ENCODE results near the gene KIF2C. TPM values are rescaled to one million over a fixed set of nuclear protein-coding genes. Genes with fewer than 3 reads are reported as not detected.

KIF2C gene
- total RNA-seq, 1 experiment from 2014 or later: 92.6 TPM

GRCh38 chr1:44720281-44720680 is 19.4 kb upstream of the KIF2C start:
- intact Hi-C loops (cut with micrococcal nuclease): no loop called here
- Histone ChIP-seq H3K79me2 (ENCODE audit: insufficient read depth, low read length) (no peaks in the 10 kb centered on the region), H3K4me1 (ENCODE audit: control insufficient read depth in 1 of 2, insufficient read depth in 2 of 2, low read length in 2 of 2) (peaks cover 6 to 26% of the 10 kb centered on the region in 2 experiments), H3K9ac (ENCODE audit: low read length) (no peak overlapping the region), H3K27me3 (ENCODE audit: insufficient read depth, low read length) (no peaks in the 10 kb centered on the region), H3K9me2 (ENCODE audit: insufficient read depth) (no peaks in the 10 kb centered on the region), H3K4me2 (ENCODE audit: low read length) (no peak overlapping the region), H3K27ac (ENCODE audit: low read depth, low read length) (peak overlapping the region; percentile 33; the same call in 1 of the 2 replicates), H4K20me1 (ENCODE audit: insufficient read depth) (no peaks in the 10 kb centered on the region), H3K36me3 (ENCODE audit: control insufficient read depth in 1 of 2, insufficient read depth in 2 of 2, low read length in 2 of 2) (no peaks in the 10 kb centered on the region), H2AFZ (ENCODE audit: low read depth, low read length, poor library complexity, severe bottlenecking) (no peak overlapping the region), H3K9me3 (ENCODE audit: control insufficient read depth in 1 of 2, insufficient read depth in 1 of 2, low read depth in 1 of 2, low read length in 2 of 2) (no peaks in the 10 kb centered on the region), H3K4me3 (replicated peaks in 1 of 2; ENCODE audit: low read depth in 1 of 2, low read length in 2 of 2) (no peak overlapping the region)
- TF ChIP-seq ZNF274 (IDR thresholded peaks at IDR 0.05; ENCODE audit: low read depth, low read length): no peak
- TF ChIP-seq CEBPB (IDR thresholded peaks at IDR 0.05; ENCODE audit: low read depth): no peak
- no peak for TF ChIP-seq ZFX (IDR thresholded peaks at IDR 0.05)
- TF ChIP-seq ATF3 (IDR thresholded peaks at IDR 0.05): no peak
- no peak for TF ChIP-seq SP1 (IDR thresholded peaks at IDR 0.05; ENCODE audit: low read depth)
- TF ChIP-seq ZBTB33 (IDR thresholded peaks at IDR 0.05; ENCODE audit: extremely low read depth, insufficient replicate concordance, low read length): no peak
- TF ChIP-seq EZH2 (IDR thresholded peaks at IDR 0.05): no peak
- TF ChIP-seq JUND (IDR thresholded peaks at IDR 0.05): no peak
- TF ChIP-seq POLR2A (IDR thresholded peaks at IDR 0.05; ENCODE audit: borderline replicate concordance, extremely low read depth, insufficient read depth, insufficient read length): no peak
- no peak for TF ChIP-seq SIN3A (IDR thresholded peaks at IDR 0.05; ENCODE audit: low read depth)
- no peak for TF ChIP-seq POLR2AphosphoS5 (IDR thresholded peaks at IDR 0.05; ENCODE audit: low read depth, low read length)
- TF ChIP-seq CBX3 (IDR thresholded peaks at IDR 0.05; ENCODE audit: low read depth): no peak
- TF ChIP-seq SRF (IDR thresholded peaks at IDR 0.05; ENCODE audit: low read depth): no peak
- no peak for TF ChIP-seq EGR1 (IDR thresholded peaks at IDR 0.05; ENCODE audit: low read depth)
- TF ChIP-seq TCF7L2 (IDR thresholded peaks at IDR 0.05; ENCODE audit: borderline replicate concordance, extremely low read depth, insufficient read depth, insufficient read length): no peak
- no peak for TF ChIP-seq YY1 (IDR thresholded peaks at IDR 0.05; ENCODE audit: extremely low read depth, insufficient replicate concordance, low read depth, low read length)
- TF ChIP-seq, protein P1, sequence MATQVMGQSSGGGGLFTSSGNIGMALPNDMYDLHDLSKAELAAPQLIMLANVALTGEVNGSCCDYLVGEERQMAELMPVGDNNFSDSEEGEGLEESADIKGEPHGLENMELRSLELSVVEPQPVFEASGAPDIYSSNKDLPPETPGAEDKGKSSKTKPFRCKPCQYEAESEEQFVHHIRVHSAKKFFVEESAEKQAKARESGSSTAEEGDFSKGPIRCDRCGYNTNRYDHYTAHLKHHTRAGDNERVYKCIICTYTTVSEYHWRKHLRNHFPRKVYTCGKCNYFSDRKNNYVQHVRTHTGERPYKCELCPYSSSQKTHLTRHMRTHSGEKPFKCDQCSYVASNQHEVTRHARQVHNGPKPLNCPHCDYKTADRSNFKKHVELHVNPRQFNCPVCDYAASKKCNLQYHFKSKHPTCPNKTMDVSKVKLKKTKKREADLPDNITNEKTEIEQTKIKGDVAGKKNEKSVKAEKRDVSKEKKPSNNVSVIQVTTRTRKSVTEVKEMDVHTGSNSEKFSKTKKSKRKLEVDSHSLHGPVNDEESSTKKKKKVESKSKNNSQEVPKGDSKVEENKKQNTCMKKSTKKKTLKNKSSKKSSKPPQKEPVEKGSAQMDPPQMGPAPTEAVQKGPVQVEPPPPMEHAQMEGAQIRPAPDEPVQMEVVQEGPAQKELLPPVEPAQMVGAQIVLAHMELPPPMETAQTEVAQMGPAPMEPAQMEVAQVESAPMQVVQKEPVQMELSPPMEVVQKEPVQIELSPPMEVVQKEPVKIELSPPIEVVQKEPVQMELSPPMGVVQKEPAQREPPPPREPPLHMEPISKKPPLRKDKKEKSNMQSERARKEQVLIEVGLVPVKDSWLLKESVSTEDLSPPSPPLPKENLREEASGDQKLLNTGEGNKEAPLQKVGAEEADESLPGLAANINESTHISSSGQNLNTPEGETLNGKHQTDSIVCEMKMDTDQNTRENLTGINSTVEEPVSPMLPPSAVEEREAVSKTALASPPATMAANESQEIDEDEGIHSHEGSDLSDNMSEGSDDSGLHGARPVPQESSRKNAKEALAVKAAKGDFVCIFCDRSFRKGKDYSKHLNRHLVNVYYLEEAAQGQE (IDR thresholded peaks at IDR 0.05; ENCODE audit: low read depth): no peak
- BruUV-seq (replicated peaks): no TSS peak
- ChIA-PET CTCF (no interaction called here), RAD21 (ENCODE audit: low non-redundant PET in 1 of 2, low total read pairs in 2 of 2, uncharacterized antibody in 2 of 2, unreplicated experiment in 2 of 2) (no interaction called here), POLR2A (interaction anchor here (0.7 to 3.8 kb wide), 7 partner anchors 12 to 98 kb away, joined by 3 to 461 read pairs (median 39); partner anchors contain the start of genes RNU5D-1 and TMEM53)
- ATAC-seq (no peak), DNase-seq (ENCODE audit: low read depth, low spot score) (no peak)
